Vagina (tissue), 2 donors: Measurements from ENCODE around the gene MRGPRX3.
A peak's percentile ranks its signal among the peaks of the same experiment; 100 is the strongest.

Source experiments
- POLR2A ChIP-seq, 2 donors: fragments of 450-650 bp; IDR thresholded peaks; one replicate each; pipeline ENCODE4 v1.6.1; 2017; ENCODE audit warnings: antibody characterized with exemption in 2 of 2, mild to moderate bottlenecking in 2 of 2, moderate library complexity in 2 of 2
- TF ChIP-seq, protein P1 (sequence below), 3 experiments: fragments of 450-650 bp in 2 of 3; fragments of 200-600 bp in 1 of 3; sonication (generic) in 1 of 3; IDR thresholded peaks; one replicate each; pipeline ENCODE4 v1.5.1; 2017 to 2019; ENCODE audit warnings: antibody characterized with exemption in 3 of 3, mild to moderate bottlenecking in 2 of 3, moderate library complexity in 2 of 3

DNA sequence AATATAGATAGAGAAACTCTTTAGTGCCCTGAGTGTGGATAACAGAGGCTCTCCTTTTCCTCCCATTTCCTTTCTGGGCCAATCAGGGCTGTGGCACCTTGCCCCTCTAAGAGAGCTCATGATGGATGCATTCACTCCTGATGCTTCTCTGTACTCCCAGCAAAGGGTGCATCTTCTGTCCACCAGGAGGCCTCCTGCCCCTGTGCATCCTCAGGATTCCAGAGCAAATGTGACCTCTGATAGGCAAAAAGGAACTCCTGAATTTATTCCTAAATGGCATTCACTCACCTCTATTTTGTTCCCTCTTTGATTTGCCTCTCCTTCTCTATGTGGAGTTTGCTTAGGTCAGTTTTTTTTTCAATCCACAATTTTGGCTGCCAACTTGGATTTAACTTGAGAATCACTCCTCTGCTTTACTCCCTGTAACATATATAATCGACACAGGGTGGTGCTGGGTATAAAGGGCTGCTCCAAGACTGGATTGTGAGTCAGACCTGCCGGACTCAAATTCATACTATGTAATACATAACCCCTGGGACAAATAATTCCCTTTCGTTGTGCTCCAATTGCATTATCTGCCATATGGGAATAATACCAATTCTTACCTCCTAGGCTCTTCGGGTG, 39.1 kb downstream of the MRGPRX3 start:
- TF ChIP-seq POLR2A (IDR thresholded peaks at IDR 0.05) = no peak
- TF ChIP-seq, protein P1, sequence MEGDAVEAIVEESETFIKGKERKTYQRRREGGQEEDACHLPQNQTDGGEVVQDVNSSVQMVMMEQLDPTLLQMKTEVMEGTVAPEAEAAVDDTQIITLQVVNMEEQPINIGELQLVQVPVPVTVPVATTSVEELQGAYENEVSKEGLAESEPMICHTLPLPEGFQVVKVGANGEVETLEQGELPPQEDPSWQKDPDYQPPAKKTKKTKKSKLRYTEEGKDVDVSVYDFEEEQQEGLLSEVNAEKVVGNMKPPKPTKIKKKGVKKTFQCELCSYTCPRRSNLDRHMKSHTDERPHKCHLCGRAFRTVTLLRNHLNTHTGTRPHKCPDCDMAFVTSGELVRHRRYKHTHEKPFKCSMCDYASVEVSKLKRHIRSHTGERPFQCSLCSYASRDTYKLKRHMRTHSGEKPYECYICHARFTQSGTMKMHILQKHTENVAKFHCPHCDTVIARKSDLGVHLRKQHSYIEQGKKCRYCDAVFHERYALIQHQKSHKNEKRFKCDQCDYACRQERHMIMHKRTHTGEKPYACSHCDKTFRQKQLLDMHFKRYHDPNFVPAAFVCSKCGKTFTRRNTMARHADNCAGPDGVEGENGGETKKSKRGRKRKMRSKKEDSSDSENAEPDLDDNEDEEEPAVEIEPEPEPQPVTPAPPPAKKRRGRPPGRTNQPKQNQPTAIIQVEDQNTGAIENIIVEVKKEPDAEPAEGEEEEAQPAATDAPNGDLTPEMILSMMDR (IDR thresholded peaks at IDR 0.05) = peak in 1 of 3 experiments; percentile 14
